GM19043 (cell line): Measurements from ENCODE around the gene SUCO.
"Not testable (repeated sequence)": the region's sequence is repeated elsewhere in the genome, so short reads cannot be mapped to it uniquely, and the experiment has no call there.

Experiments
- ATAC-seq: cut with Tn5 transposase; IDR thresholded peaks from one replicate; pipeline ENCODE4 v1.9.1; 2021; ENCODE audit warnings: low read depth; ENCODE audit not compliant: unreplicated experiment

The SUCO gene

GRCh38 chr1:172559572-172560210 is 26.7 kb downstream of the SUCO start:
- ATAC-seq = no peak

GRCh38 chr1:172561252-172561651 is 28.3 kb downstream of the SUCO start:
- ATAC-seq = no peak

GRCh38 chr1:172566196-172566997 is 33.4 kb downstream of the SUCO start:
- ATAC-seq = no peak

GRCh38 chr1:172567720-172568119 is 34.8 kb downstream of the SUCO start:
- no peak for ATAC-seq

- ATAC-seq = no peak
Observed at GRCh38 chr1:172574080-172574479, 41.1 kb downstream of the SUCO start.

GRCh38 chr1:172578586-172578985 is 45.6 kb downstream of the SUCO start:
- no peak for ATAC-seq

- no peak for ATAC-seq
Observed at GRCh38 chr1:172581273-172581672, 48.3 kb downstream of the SUCO start.

- ATAC-seq = no peak
Observed at GRCh38 chr1:172581779-172582178, 48.8 kb downstream of the SUCO start.

GRCh38 chr1:172582889-172583288 is 49.9 kb downstream of the SUCO start:
- ATAC-seq = no peak

GRCh38 chr1:172585348-172585747 is 52.4 kb downstream of the SUCO start:
- ATAC-seq = no peak

GRCh38 chr1:172585861-172586260 is 52.9 kb downstream of the SUCO start:
- no peak for ATAC-seq

- no peak for ATAC-seq
Observed at GRCh38 chr1:172588296-172589291, 55.6 kb downstream of the SUCO start.

GRCh38 chr1:172589553-172589952 is 56.6 kb downstream of the SUCO start:
- ATAC-seq = no peak

GRCh38 chr1:172591429-172591828 is 58.5 kb downstream of the SUCO start:
- ATAC-seq = not testable (repeated sequence)

- not testable (repeated sequence) for ATAC-seq
Observed at GRCh38 chr1:172595066-172595465, 62.1 kb downstream of the SUCO start.

GRCh38 chr1:172596782-172597181 is 63.8 kb downstream of the SUCO start:
- ATAC-seq = not testable (repeated sequence)

GRCh38 chr1:172599912-172600311 is 67.0 kb downstream of the SUCO start:
- no peak for ATAC-seq

- ATAC-seq = no peak
Observed at GRCh38 chr1:172600615-172601014, 67.7 kb downstream of the SUCO start.

GRCh38 chr1:172601046-172601630 is 68.2 kb downstream of the SUCO start:
- no peak for ATAC-seq

- no peak for ATAC-seq
Observed at GRCh38 chr1:172602706-172603105, 69.8 kb downstream of the SUCO start.

- no peak for ATAC-seq
Observed at GRCh38 chr1:172603816-172604215, 70.9 kb downstream of the SUCO start.
